Neural progenitor cell (in vitro differentiated cells): ENCODE data around the gene STK38.

Experiments
- EZH2phosphoT487 ChIP-seq: fragments of 200-600 bp; sonication (generic); IDR thresholded peaks from 2 replicates; pipeline ENCODE4 v1.6.1; 2017; ENCODE audit warnings: antibody characterized with exemption
- TF ChIP-seq, protein P1 (sequence below): fragments of 200-600 bp; sonication (generic); IDR thresholded peaks from 2 replicates; pipeline ENCODE4 v1.5.1; 2017; ENCODE audit warnings: antibody characterized with exemption, mild to moderate bottlenecking

DNA sequence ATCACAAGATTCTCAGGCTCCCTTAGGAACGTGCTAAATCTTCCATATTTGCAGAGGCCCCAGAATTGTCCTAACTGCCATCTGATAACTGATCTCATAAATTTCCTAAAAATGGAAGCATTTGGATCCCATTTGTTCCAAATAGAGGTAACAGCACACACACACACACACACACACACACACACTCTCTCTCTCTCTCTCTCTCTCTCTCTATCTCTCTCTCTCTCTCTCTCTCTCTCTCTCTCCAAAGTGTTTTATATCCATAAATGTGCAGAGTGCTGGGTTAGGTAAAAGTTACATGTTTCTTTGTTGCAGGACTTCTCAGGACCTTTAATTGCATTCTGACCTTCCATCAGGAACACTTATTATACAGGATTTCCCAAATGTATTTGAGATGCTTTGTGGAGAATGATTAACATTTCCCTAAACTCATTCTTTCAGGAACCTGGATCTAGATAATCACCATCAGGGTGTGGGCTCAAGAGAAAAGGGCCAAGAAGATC is 8.5 kb upstream of the STK38 start:
- TF ChIP-seq, protein P1, sequence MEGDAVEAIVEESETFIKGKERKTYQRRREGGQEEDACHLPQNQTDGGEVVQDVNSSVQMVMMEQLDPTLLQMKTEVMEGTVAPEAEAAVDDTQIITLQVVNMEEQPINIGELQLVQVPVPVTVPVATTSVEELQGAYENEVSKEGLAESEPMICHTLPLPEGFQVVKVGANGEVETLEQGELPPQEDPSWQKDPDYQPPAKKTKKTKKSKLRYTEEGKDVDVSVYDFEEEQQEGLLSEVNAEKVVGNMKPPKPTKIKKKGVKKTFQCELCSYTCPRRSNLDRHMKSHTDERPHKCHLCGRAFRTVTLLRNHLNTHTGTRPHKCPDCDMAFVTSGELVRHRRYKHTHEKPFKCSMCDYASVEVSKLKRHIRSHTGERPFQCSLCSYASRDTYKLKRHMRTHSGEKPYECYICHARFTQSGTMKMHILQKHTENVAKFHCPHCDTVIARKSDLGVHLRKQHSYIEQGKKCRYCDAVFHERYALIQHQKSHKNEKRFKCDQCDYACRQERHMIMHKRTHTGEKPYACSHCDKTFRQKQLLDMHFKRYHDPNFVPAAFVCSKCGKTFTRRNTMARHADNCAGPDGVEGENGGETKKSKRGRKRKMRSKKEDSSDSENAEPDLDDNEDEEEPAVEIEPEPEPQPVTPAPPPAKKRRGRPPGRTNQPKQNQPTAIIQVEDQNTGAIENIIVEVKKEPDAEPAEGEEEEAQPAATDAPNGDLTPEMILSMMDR = no peak
- no peak for TF ChIP-seq EZH2phosphoT487
